GM23248 (cell line): ENCODE measurements around the gene PEX14. TPM values are rescaled to one million over a fixed set of nuclear protein-coding genes. Genes with fewer than 3 reads are reported as not detected.

ENCODE experiments used
- DNase-seq: peaks from one replicate; pipeline ENCODE4 v3.0.0-alpha.2; 2015
- H2AFZ ChIP-seq: fragments of 200-600 bp; sonication (generic); 2 replicates; pipeline ENCODE4 v1.6.1; 2016; ENCODE audit warnings: antibody characterized with exemption
- H3F3A ChIP-seq: fragments of 200-600 bp; sonication (generic); 2 replicates; pipeline ENCODE4 v1.6.1; 2016; ENCODE audit warnings: mild to moderate bottlenecking, antibody characterized with exemption, mixed run types; ENCODE audit not compliant: insufficient read depth
- H3K27ac ChIP-seq: fragments of 200-600 bp; sonication (generic); 2 replicates; pipeline ENCODE4 v1.5.1; 2016; ENCODE audit warnings: mild to moderate bottlenecking
- H3K27me3 ChIP-seq: fragments of 200-600 bp; sonication (generic); replicated peaks from 2 replicates; pipeline ENCODE4 v1.6.1; 2016; ENCODE audit warnings: mild to moderate bottlenecking; ENCODE audit not compliant: insufficient read depth
- H3K36me3 ChIP-seq: fragments of 200-600 bp; sonication (generic); 2 replicates; pipeline ENCODE4 v1.6.1; 2016; ENCODE audit warnings: low read depth, mild to moderate bottlenecking
- H3K4me1 ChIP-seq: fragments of 200-600 bp; sonication (generic); 2 replicates; pipeline ENCODE4 v1.6.1; 2016; ENCODE audit warnings: mild to moderate bottlenecking; ENCODE audit not compliant: insufficient read depth
- H3K4me2 ChIP-seq: fragments of 200-600 bp; sonication (generic); one replicate; pipeline ENCODE4 v1.6.1; 2016; ENCODE audit warnings: mild to moderate bottlenecking; ENCODE audit not compliant: unreplicated experiment
- H3K4me3 ChIP-seq: fragments of 200-600 bp; sonication (generic); 2 replicates; pipeline ENCODE4 v1.5.1; 2016; ENCODE audit warnings: mild to moderate bottlenecking
- H3K79me2 ChIP-seq: fragments of 200-600 bp; sonication (generic); 2 replicates; pipeline ENCODE4 v1.6.1; 2016; ENCODE audit warnings: mild to moderate bottlenecking; ENCODE audit not compliant: insufficient read depth
- H3K9ac ChIP-seq: fragments of 200-600 bp; sonication (generic); 2 replicates; pipeline ENCODE4 v1.6.1; 2016; ENCODE audit warnings: mild to moderate bottlenecking
- H3K9me2 ChIP-seq: fragments of 200-600 bp; sonication (generic); 2 replicates; pipeline ENCODE4 v1.6.1; 2016; ENCODE audit warnings: mixed run types, mild to moderate bottlenecking, moderate library complexity; ENCODE audit not compliant: insufficient read depth
- H3K9me3 ChIP-seq: fragments of 200-600 bp; sonication (generic); one replicate; pipeline ENCODE4 v1.6.1; 2017; ENCODE audit warnings: low read depth
- H4K20me1 ChIP-seq: fragments of 200-600 bp; sonication (generic); 2 replicates; pipeline ENCODE4 v1.6.0; 2016; ENCODE audit not compliant: insufficient read depth
- EZH2 ChIP-seq: fragments of 200-600 bp; sonication (generic); IDR thresholded peaks from 2 replicates; pipeline ENCODE4 v1.6.1; 2018; ENCODE audit warnings: antibody characterized with exemption, mild to moderate bottlenecking; ENCODE audit not compliant: insufficient read depth, poor library complexity, severe bottlenecking
- EZH2phosphoT487 ChIP-seq: fragments of 200-600 bp; sonication (generic); IDR thresholded peaks from 2 replicates; pipeline ENCODE4 v1.6.1; 2018; ENCODE audit warnings: antibody characterized with exemption, moderate library complexity, mild to moderate bottlenecking, low read depth; ENCODE audit not compliant: insufficient read depth
- WGBS, 2 experiments: methylation state at CpG; one replicate each; pipeline ENCODE4 v1.1.6; 2015 to 2017; ENCODE audit warnings: low lambda C conversion rate in 2 of 2, low coverage in 1 of 2; ENCODE audit errors: missing lambda C conversion rate in 2 of 2; 5-methylcytosine and 5-hydroxymethylcytosine counted together
- in situ Hi-C: fragments of 300-500 bp; cut with MboI; formaldehyde crosslinking; loops from 2 replicates; pipeline ENCODE4 v1.15.0; 2020
- polyA plus RNA-seq: library from polyadenylated mRNA; unstranded; fragments of >200 nt; fragmentation: Nextera tagmentation; extraction: Ambion mirVana; gene quantifications from 2 replicates; pipeline ENCODE4 v1.2.1, GENCODE V29; 2016
- total RNA-seq: library from RNA; depleted of rRNA; stranded (reverse); fragments of >200 nt; shearing (Covaris generic); gene quantifications from 2 replicates; pipeline ENCODE4 v1.2.3, GENCODE V29; 2014

Gene PEX14
- total and polyA plus RNA-seq, 2 experiments from 2014 or later = 13.9 to 20.1 TPM

DNA sequence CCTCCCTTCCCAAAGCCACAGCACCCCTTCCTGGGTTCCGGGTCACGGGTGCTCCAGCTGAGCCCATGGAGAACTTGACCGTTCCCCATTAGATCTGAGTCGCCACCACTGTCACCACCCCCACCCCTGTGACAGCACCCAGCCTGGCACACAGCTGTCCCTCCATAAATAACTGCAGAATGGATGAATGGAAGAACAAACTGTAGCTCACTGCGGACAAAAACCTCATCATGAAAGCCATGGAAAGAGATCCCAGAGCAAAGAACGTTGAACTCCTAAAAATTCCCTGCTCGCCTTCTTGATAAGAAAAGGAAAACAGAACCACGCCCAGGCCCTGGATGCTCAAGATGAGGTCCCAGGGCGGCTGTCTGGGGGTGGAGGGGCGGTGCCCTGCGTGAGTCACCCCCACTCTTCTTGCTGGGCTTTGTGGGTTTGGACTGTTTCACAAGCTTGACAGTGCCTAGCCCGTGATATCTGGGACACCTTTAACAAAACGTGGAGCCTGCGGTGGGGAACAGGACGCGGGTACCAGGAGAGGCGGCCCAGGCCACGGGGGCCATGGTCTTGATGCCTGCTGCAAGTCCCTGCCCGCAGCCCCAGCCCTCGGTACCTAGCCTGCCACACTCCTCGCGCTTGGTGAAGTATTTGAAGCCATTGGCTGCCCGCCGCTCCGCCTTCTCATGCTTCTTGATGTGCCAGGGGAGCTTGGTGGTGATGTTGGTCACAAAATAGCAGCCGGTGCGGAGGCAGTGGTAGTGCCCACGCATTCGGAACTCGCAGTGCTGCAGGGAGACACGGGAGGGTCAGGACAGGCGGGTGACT lies 169.8 kb downstream of the PEX14 start:
- Histone ChIP-seq H3K4me2 (no peak overlapping the region), H3K4me1 (no peaks in the 10 kb centered on the region), H3K27me3 (no peaks in the 10 kb centered on the region), H3K9ac (no peak overlapping the region), H3K79me2 (no peaks in the 10 kb centered on the region), H3K36me3 (no peaks in the 10 kb centered on the region), H4K20me1 (no peaks in the 10 kb centered on the region), H3K27ac (no peak overlapping the region), H2AFZ (no peak overlapping the region; the same call in 1 of the 2 replicates), H3K4me3 (no peak overlapping the region), H3K9me3 (no peaks in the 10 kb centered on the region), H3K9me2 (no peaks in the 10 kb centered on the region), H3F3A (no peaks in the 10 kb centered on the region)
- 88 to 93% methylated on average over 30 to 32 of the region's 32 CpGs for WGBS, 2 experiments
- TF ChIP-seq EZH2phosphoT487 (no peak), EZH2 (no peak)
- in situ Hi-C loops = no loop called here
- DNase-seq = peak; percentile 72

DNA sequence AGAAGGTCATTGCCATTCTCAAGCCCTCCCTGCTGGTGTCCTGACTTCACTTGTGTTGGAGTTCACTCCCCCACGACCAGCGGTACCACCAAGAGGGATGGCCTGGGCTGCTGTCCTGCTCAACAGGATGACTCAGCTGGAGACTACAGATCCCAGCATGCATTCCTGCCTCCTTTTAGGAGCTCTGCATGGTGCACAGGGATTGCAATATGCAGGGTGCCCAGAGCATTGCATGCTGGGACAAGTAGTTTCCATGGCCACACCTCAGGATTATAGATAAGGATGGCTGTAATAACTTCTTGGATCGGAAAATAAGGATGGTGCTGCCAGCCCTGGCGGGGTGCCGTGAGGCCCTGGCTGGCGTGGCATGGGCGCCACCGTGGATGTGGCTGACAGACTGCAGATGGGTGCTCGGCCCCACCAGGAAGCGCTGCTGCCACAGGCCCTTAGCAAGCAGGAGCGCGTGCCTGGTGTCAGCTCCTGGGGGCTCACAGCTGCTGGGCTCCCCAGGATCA lies 171.7 kb downstream of the PEX14 start:
- no peaks in the 10 kb centered on the region for H4K20me1 ChIP-seq
- in situ Hi-C loops = no loop called here
- H3K9me2 ChIP-seq = no peaks in the 10 kb centered on the region
- no peak overlapping the region for H3K4me3 ChIP-seq
- H3K4me2 ChIP-seq = no peak overlapping the region
- H3K79me2 ChIP-seq = no peaks in the 10 kb centered on the region
- H3F3A ChIP-seq = no peaks in the 10 kb centered on the region
- H3K9ac ChIP-seq = no peak overlapping the region
- TF ChIP-seq EZH2phosphoT487 (no peak), EZH2 (no peak)
- no peaks in the 10 kb centered on the region for H3K36me3 ChIP-seq
- 90 to 96% methylated on average over 12 of the region's 12 CpGs for WGBS, 2 experiments
- H2AFZ ChIP-seq = no peak overlapping the region
- H3K27me3 ChIP-seq = no peaks in the 10 kb centered on the region
- H3K27ac ChIP-seq = no peak overlapping the region
- no peaks in the 10 kb centered on the region for H3K4me1 ChIP-seq
- H3K9me3 ChIP-seq = no peaks in the 10 kb centered on the region
- DNase-seq = peak; percentile 76

- Histone ChIP-seq H3K79me2 (no peaks in the 10 kb centered on the region), H3F3A (no peaks in the 10 kb centered on the region), H3K4me2 (no peak overlapping the region), H4K20me1 (no peaks in the 10 kb centered on the region), H3K27me3 (no peaks in the 10 kb centered on the region), H3K9me2 (no peaks in the 10 kb centered on the region), H3K9me3 (no peaks in the 10 kb centered on the region), H3K36me3 (no peaks in the 10 kb centered on the region), H3K4me1 (no peaks in the 10 kb centered on the region), H3K4me3 (no peak overlapping the region), H3K9ac (no peak overlapping the region), H3K27ac (no peak overlapping the region), H2AFZ (no peak overlapping the region)
- TF ChIP-seq EZH2 = no peak
- TF ChIP-seq EZH2phosphoT487 = no peak
- no peak for DNase-seq
- in situ Hi-C loops = no loop called here
- 88 to 90% methylated on average over 33 to 38 of the region's 38 CpGs for WGBS, 2 experiments
Measured at GRCh38 chr1:10647414-10648170, 172.8 kb downstream of the PEX14 start.

DNA sequence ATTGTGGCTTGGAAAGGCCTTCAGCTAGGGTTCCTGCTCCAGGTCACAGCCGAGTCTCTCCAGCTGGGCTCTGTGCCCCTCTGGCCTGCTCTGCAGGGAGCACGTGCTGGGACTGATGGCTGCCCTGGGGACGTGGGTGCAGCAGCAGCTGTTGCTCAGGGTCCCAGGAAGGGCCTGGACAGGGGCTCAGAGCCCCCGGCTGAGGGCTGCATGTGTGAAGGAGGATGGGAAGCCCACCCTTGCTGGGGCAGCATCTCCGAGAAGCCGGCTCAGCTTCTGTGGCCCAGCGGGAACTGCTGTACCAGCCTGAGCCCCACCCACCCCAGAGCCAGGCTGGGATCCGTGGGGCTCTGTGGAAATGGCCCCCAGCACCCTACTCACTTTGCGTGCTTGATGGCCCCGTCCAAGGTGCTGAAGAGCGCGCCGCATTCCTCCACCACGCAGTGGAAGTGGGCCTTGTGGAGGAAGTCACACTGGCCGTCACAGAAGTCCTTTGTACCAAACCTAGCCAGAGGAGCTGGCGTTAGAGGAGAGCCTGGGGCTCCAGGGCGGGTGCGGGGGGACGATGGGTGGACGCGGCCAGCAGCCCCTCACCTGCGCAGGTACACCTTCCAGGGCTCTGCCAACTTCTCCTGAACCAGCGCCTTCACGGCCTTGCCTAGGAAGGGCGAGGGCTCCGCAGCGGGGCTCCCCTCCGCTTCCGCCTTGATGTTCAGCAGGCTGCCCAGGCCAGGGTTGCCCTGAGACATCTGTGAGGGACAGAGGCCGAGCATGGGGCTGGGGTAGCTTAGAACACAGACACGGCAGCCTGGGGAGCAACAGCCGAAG lies 174.2 kb downstream of the PEX14 start:
- no peaks in the 10 kb centered on the region for H3K9me3 ChIP-seq
- no peaks in the 10 kb centered on the region for H3K36me3 ChIP-seq
- H3K79me2 ChIP-seq = no peaks in the 10 kb centered on the region
- no peaks in the 10 kb centered on the region for H3K9me2 ChIP-seq
- in situ Hi-C loops = no loop called here
- H3K27me3 ChIP-seq = no peaks in the 10 kb centered on the region
- no peak for TF ChIP-seq EZH2
- H3F3A ChIP-seq = no peaks in the 10 kb centered on the region
- H3K4me1 ChIP-seq = no peaks in the 10 kb centered on the region
- H4K20me1 ChIP-seq = no peaks in the 10 kb centered on the region
- no peak overlapping the region for H3K4me2 ChIP-seq
- DNase-seq = no peak
- H3K9ac ChIP-seq = no peak overlapping the region
- H2AFZ ChIP-seq = no peak overlapping the region
- no peak overlapping the region for H3K4me3 ChIP-seq
- 79 to 81% methylated on average over 30 to 32 of the region's 32 CpGs for WGBS, 2 experiments
- no peak overlapping the region for H3K27ac ChIP-seq
